ENCODE measurements around the gene FOXL2NB. TPM values are rescaled to one million over a fixed set of nuclear protein-coding genes. Genes with fewer than 3 reads are reported as not detected.

FOXL2NB gene
- total RNA-seq, 1 donor from 2014 or later, result not detected

GRCh38 chr3:138928727-138929372 lies 18.2 kb upstream of the FOXL2NB start:
- intact Hi-C loops (cut with micrococcal nuclease), result no loop called here

DNA sequence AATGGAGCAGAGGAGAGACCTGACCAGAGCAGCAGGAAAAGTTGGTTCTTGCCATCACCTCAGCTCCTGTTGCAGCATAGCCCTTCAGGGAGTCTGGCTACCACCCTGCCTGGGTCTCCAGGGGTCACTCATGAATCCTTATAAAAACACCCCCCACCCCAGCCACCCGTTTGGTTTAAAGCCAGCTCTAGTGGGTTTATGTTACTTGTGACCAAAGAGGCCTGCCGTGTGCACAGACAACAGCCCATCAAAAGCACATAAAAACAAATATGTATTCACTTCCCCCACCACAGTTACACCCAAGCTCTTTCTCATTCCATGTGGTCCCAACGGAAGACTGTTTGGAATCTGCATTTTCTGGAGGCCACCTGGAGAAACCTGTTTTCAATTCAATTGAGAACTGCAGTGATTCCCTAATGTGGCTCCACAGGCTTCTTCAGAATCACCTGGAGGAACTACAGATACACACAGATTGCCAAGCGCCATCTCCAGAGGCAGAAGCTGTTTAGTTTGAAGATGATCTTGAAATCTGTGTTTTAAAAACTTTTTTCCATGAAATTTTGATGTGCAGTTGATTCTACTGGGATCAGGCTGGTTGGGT lies 13.8 kb upstream of the FOXL2NB start:
- intact Hi-C loops (cut with micrococcal nuclease), result no loop called here

DNA sequence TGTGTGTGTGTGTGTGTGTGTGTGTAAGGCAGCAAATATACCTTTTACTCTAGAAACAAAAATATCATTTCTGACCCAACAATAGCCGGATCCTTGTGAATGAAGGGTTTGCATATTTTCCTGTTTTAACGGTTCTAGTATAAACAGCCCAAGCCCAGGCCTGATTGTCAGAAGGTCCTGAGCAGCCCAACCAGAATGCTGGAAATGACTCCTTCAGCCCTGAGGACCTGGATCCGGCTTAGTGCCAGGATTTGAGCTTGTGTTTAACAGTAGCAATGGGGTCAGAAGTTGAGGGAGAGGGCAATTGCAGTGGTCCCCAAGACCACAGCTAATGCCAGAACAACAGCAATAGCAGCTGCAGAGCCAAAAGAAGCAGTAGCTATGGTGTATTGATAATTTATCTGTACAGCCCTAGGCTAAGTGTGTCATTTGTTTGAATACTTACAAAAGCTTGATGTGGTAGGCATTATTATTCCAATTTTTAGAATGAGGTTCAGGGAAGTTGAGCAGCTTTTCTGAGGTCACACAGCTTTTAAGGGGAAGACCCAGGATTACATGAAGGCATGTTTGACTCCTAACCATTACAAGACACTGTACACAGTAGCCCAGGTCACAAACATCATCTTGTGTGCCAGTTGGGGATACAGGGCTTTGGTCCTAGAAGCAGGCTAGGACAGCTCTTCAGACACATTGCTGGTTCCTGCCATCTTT lies 12.9 kb upstream of the FOXL2NB start:
- intact Hi-C loops (cut with micrococcal nuclease), result no loop called here

DNA sequence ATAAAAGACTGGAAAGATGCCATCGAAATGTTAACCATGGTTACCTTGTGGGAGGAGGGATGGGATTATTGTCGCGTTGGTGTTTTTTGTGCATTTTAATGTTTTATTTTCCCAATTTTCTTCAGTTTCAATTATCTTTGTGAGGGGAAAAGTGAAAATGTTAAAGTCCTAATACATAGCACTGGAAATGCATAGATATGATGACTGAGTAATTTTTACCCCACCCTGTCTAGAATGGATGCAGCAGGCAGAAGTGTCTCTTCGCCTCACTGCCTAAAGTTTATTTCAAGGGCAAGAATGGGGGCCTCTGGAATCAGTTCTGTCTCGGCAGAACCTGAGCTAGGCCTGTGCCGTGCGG lies 11.5 kb upstream of the FOXL2NB start:
- intact Hi-C loops (cut with micrococcal nuclease), result loop anchor here (5.0 kb wide), 1 partner anchor 177 kb away; no protein-coding TSS in a partner anchor

DNA sequence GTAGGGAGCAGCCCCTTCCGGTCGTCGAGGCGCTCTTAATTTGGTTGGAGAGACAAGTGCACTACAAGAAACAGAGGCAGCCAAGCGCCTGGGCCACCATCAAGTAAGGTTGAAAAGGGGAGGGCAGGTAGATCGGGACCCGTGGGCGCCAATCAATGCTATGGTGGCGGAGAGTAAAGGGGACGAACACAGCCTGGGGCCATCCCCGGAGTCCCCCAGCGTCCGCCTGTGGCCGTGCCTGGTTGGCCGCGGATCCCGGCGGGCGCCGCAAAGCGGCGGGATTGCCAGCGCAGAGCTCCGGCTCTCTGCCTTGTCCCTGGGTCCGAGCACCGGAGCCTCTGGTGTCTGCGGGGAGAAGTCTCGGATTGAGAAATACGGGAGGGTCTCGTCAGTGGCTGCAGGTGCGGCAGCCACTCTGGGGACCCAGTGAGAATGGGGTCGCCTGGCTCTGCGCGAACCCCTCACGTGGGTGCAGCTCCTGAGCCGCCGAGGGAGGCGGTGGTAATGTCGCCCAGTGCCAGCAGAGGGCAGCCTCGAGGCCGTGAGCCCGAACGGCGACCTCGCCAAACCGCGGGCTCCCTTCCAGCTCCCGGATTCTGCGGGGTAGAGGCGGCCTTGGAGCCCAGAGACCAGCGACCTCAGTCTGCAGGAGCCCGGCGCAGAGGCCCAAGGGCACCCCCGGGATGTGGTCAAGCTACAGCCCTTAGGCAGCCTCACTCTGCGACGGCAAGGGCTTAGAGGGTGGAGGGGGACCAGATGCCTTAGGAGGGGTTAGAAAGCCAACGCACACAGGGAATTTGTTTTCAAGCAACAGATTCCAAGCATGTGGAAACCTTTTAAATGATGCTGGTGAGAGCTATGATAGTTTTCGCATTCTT lies 10.9 kb upstream of the FOXL2NB start:
- intact Hi-C loops (cut with micrococcal nuclease), result loop anchor here (1.0 to 5.0 kb wide), 5 partner anchors 8 to 393 kb away; no protein-coding TSS in a partner anchor

DNA sequence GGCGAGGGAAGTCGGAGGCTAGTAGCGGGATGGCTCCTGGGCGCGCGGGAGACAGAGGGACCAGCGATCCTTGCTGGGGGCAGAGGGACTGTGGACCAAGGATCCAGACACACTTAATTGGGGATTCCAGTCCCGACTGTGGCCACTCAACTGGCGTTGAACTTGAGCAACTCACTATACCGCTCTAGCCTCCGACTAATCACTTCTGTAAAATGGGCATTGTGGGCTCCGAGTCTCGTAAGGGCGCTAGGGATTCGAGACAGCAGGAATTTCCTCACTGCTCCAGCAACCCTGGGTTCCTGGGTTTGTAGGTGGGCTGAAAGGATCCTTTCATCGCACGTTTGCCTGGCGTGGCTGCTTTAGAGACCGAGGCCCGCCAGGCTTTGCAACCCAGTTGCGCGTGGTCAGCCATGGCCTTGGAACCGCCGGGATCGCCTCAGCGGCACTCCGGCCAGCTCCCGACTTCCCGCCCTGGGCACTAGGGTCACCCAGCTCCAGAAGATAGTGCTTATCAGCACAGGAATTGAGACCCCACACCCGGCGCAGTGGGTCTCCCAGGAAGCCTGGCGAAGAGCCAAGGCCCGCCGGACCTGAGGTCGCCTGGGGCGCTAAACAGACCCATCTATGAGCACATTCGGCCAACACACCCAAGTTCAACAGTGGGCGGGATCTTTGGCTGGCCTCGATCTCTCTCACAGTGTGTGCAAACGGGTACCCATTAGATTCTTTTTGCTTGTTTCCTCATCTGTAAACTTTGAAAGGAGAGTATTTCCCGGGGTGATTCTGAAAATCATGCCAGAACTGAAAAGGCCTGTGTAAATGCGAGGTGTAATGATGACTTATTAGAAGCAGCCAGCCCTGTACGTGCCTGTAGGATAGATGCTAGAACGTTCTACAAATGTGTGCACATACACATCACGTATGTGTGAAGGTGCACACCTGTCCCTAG lies 10.0 kb upstream of the FOXL2NB start:
- intact Hi-C loops (cut with micrococcal nuclease), result loop anchor here (1.0 to 5.0 kb wide), 5 partner anchors 7 to 392 kb away; no protein-coding TSS in a partner anchor

- intact Hi-C loops (cut with micrococcal nuclease), result loop anchor here (2.0 to 5.0 kb wide), 2 partner anchors 13 to 175 kb away; no protein-coding TSS in a partner anchor
Measured at GRCh38 chr3:138937690-138938055, 9.3 kb upstream of the FOXL2NB start.

- intact Hi-C loops (cut with micrococcal nuclease), result loop anchor here (5.0 kb wide), 1 partner anchor 174 kb away; no protein-coding TSS in a partner anchor
Measured at GRCh38 chr3:138938056-138938876, 8.8 kb upstream of the FOXL2NB start.

DNA sequence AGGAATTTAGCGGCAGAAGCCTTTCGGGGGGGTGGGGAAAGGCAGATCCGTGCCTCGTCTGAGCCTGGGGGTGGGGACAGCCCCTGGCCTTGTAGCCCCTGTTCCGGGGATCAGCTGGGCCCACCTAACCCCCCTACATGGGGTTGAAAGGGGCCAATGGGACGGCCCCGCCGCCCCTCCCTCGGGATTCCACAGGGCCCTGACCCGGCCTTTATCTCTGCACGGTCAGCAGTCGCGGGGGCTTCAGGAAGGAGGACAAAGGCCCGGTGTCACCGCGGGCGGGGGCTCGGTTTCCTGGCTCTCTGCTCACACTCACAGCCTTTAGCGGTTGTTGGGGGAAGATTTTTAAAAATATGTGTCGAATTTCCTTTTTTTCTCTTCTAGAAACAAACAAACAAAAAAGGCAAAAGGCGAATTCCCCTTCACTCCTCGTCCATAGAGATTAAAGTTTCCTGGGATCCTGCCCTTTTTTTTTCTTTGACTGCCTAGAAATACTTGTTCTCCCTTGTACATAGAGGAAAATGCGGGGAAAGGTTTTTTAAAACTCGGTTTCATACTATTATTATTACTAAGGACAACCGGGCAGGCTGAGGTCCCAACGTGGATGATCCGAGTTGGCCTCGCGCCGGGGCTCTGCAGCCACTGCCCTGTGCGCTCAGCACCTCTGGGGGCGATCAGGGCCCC lies 8.0 kb upstream of the FOXL2NB start:
- intact Hi-C loops (cut with micrococcal nuclease), result loop anchor here (5.0 kb wide), 1 partner anchor 173 kb away; no protein-coding TSS in a partner anchor

DNA sequence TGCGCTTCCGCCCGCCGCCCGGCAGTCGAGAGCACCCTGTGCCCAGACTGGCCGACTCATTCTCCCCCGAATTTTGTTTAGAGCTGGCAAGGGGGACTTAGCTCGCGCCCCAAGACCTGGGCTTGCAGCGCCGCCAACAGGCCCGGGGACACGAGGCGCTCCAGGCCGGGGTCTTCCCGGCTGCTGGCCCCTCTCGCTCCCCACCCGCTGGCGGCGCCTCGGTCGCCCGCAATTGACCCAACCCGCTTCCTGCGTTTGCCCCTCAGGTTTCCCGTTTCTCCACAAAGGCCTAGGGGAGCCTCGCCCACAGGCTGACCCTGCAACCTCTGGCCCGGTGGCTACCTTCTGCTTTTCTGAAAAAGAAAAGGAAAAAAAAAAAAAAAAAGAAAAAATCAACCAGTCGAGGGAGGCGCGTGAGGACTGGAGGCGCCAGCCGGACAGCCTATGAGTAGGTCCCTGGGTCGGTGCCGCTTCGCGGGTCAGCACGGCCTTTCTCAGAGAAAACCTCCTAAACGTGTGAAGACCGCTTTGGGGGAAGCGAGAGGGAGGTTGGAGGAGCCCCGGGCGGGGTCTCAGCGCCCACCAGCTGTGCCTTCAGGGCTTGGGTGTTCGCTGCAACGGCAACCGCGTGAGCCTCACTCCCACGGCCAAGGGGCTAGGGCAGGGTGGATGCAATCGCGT lies 7.3 kb upstream of the FOXL2NB start:
- intact Hi-C loops (cut with micrococcal nuclease), result loop anchor here (5.0 kb wide), 1 partner anchor 173 kb away; no protein-coding TSS in a partner anchor

GRCh38 chr3:138940446-138940845 lies 6.6 kb upstream of the FOXL2NB start:
- intact Hi-C loops (cut with micrococcal nuclease), result no loop called here

GRCh38 chr3:138941259-138941885 lies 5.6 kb upstream of the FOXL2NB start:
- intact Hi-C loops (cut with micrococcal nuclease), result no loop called here

- intact Hi-C loops (cut with micrococcal nuclease), result loop anchor here (1.0 kb wide), 1 partner anchor 387 kb away; no protein-coding TSS in a partner anchor
Measured at GRCh38 chr3:138942271-138942670, 4.7 kb upstream of the FOXL2NB start.

DNA sequence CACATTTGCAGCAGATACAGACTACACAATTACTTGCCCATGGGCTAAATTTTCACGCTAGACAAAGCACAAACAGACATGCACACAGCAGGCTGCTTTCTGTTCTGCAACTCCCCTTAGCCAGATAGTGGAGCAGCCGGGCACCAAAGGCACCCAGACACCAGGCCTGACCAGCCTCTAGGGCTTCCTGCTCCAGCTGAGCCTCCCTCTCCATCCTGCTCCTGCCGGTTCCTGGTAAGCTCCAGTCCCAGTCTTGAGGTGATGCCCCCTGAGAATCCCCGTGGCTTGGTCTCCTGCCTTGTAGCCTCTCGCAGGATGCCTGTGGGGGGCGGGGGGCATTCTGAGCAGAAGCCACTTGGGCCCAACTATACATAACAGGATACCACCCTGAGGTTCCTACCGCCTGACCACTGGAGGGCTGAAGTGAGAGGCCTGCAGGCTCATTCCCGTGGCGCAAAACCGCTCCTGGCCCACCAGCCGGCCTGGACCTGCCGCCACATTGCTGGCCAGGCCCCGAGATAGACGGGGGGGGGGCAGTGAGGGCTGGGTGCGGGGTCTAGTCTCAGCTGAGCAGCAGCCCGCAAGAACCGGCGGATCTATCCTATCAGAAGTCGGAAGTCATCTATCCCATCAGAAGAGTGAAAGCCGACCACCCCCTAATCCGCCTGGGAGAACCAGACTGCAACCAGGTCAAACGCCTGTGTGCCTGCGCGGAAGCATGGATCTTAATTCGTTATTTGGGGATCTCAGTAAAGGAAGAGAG lies 4.0 kb upstream of the FOXL2NB start:
- intact Hi-C loops (cut with micrococcal nuclease), result loop anchor here (1.0 kb wide), 1 partner anchor 386 kb away; no protein-coding TSS in a partner anchor

DNA sequence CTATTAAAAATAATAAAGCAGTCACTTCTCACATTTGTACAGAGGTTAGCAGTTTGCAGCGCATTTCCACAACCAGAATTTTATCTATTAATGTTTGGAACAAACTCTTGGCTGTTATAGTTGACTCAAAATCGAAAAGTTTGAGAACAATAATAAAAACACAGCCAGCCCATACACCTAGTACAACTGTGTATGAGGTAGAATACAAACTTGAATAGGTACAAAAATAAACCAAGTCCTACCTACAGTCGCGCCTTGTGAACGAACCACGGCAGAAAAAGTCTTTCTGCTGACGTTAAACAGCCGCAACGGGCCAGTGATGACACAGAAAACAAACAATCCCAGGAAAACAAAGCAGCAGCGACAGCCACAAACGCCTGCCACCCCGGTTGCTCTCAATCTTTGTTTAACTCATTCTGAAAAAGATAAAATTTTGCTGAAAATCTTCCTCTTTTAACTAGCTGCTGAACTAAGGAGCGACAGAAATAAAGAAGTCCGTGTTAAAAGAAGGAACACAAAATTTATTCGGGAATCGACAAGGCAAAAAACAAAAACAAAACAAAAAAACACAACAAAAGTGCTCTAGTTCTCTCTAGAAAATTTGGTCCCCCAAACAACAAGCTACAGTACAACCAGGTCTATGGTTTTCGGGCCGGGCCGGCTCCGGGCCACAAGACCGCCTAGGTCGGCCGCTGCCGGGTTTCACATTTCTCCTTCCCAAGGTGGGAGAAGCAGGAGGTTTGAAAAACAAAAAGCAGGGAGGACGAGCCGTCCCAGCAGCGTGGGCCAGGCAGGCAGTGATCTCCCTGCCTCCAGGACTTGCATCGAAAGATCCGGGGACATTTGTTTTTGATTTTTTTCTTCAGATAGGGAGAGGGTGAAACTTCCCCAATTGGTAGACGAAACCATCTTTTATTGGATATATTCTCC lies 3.0 kb upstream of the FOXL2NB start:
- intact Hi-C loops (cut with micrococcal nuclease), result loop anchor here (1.0 kb wide), 1 partner anchor 8 kb away; no protein-coding TSS in a partner anchor

GRCh38 chr3:138944654-138944928 lies 2.4 kb upstream of the FOXL2NB start:
- intact Hi-C loops (cut with micrococcal nuclease), result loop anchor here (1.0 kb wide), 1 partner anchor 8 kb away; no protein-coding TSS in a partner anchor

Measured in T-helper 1 cell treated with Interleukin-12 subunit alpha and Interleukin-12 subunit beta and Interleukin-4 antibody, amounts not matched to agents 30 ng/mL and 1 ng/mL, for 36 hours (primary cell).